K562 (cell line): Measurements from ENCODE around the gene SCAMP5. TPM values are rescaled to one million over a fixed set of nuclear protein-coding genes. Genes with fewer than 3 reads are reported as not detected.

Experiments
- BRF2 ChIP-seq: IDR thresholded peaks from 3 replicates; pipeline ENCODE4 v1.6.1; 2011; ENCODE audit warnings: borderline replicate concordance, mild to moderate bottlenecking; ENCODE audit not compliant: insufficient read length, insufficient read depth
- CREM ChIP-seq: IDR thresholded peaks from 2 replicates; pipeline ENCODE4 v1.6.1; 2014; ENCODE audit warnings: antibody characterized with exemption, low read depth
- DACH1 ChIP-seq: fragments of 450-650 bp; IDR thresholded peaks from 2 replicates; pipeline ENCODE4 v1.6.1; 2018; ENCODE audit not compliant: partially characterized antibody
- HMG20B ChIP-seq: fragments of 250-450 bp; sonication (Bioruptor Pico); IDR thresholded peaks from 2 replicates; pipeline ENCODE4 v1.5.0; 2021; ENCODE audit warnings: mild to moderate bottlenecking
- MXI1 ChIP-seq: IDR thresholded peaks from 2 replicates; pipeline ENCODE4 v1.6.1; 2011; ENCODE audit warnings: low read depth, mild to moderate bottlenecking, improper control_type of control experiment, low read length
- NR1H2 ChIP-seq: sonication (generic); formaldehyde crosslinking; IDR thresholded peaks from 2 replicates; pipeline ENCODE4 v1.4.0; 2020; ENCODE audit warnings: mild to moderate bottlenecking, missing genetic modification reagents
- PBX2 ChIP-seq, 2 experiments: IDR thresholded peaks in 1 of 2; conservative IDR thresholded peaks in 1 of 2; 2 replicates each; pipeline ENCODE4 v1.6.1; 2016; ENCODE audit warnings: low read depth in 2 of 2, mild to moderate bottlenecking in 1 of 2, missing compliant biosample characterization in 1 of 2, missing genetic modification characterization in 1 of 2, moderate library complexity in 1 of 2
- PHB2 ChIP-seq: fragments of 450-650 bp; IDR thresholded peaks from 2 replicates; pipeline ENCODE4 v1.6.1; 2017; ENCODE audit warnings: low read depth
- SRSF3 ChIP-seq: fragments of 200-400 bp; formaldehyde crosslinking; IDR thresholded peaks from 2 replicates; pipeline ENCODE4 v1.6.1; 2016; ENCODE audit warnings: mild to moderate bottlenecking, low read length, moderate library complexity; ENCODE audit not compliant: insufficient read depth
- TSHZ1 ChIP-seq: fragments of 250-450 bp; sonication (Bioruptor Pico); IDR thresholded peaks from 2 replicates; pipeline ENCODE4 v1.4.0; 2020; ENCODE audit warnings: mild to moderate bottlenecking, moderate library complexity
- ZBTB2 ChIP-seq: fragments of 450-650 bp; IDR thresholded peaks from 2 replicates; pipeline ENCODE4 v1.6.1; 2016; ENCODE audit warnings: antibody characterized with exemption
- ZNF175 ChIP-seq: fragments of 200-800 bp; sonication (Bioruptor generic); IDR thresholded peaks from 2 replicates; pipeline ENCODE4 v1.6.1; 2016; ENCODE audit warnings: low read depth, mild to moderate bottlenecking, missing genetic modification characterization, missing compliant biosample characterization
- ZNF280B ChIP-seq: fragments of 250-450 bp; sonication (Bioruptor Pico); IDR thresholded peaks from 2 replicates; pipeline ENCODE4 v1.5.1; 2021; ENCODE audit warnings: mild to moderate bottlenecking
- polyA plus RNA-seq, 8 experiments: library from polyadenylated mRNA; depleted of rRNA in 4 of 8; stranded (reverse) in 5 of 8; unstranded in 3 of 8; fragments of >200 nt; fragmentation: Nextera tagmentation in 2 of 8; fragmentation: Illumina TruSeq in 1 of 8; extraction: Ambion mirVana in 2 of 8; extraction: Trizol in 1 of 8; gene quantifications; 2 replicates each; pipeline versions ENCODE4 v1.2.1 to v1.2.3, GENCODE V29; 2011 to 2014; ENCODE audit warnings: inconsistent platforms in 1 of 8, missing spikeins in 1 of 8
- total RNA-seq, 7 experiments: library from RNA; depleted of rRNA in 6 of 7; stranded (reverse); fragments of >200 nt in 6 of 7; fragmentation: Illumina TruSeq in 2 of 7; extraction: Trizol in 2 of 7; gene quantifications; 2 replicates each; pipeline versions ENCODE4 v1.2.1 to v1.2.3, GENCODE V29; 2011 to 2021; ENCODE audit warnings: low replicate concordance in 1 of 7

SCAMP5 gene
- total and polyA plus RNA-seq, 9 of the 15 experiments (the other 6 are each of a cell fraction or from before 2014, with no cell fraction given), result 0.09 to 0.29 (median 0.19) TPM; not detected in 5

- no peak for TF ChIP-seq ZBTB2
- TF ChIP-seq PBX2 (CRISPR knock-in tag; IDR thresholded peaks at IDR 0.05; ENCODE audit: low read depth), result no peak
- no peak; the same call in 1 of the 2 replicates for TF ChIP-seq PBX2 (tag; conservative IDR thresholded peaks at IDR 0.05; ENCODE audit: low read depth)
- no peak for TF ChIP-seq NR1H2 (CRISPR knock-in tag)
- no peak for TF ChIP-seq ZNF280B (CRISPR knock-in tag)
- TF ChIP-seq HMG20B (CRISPR knock-in tag), result no peak
- no peak; the same call in 1 of the 2 replicates for TF ChIP-seq CREM
- TF ChIP-seq MXI1, result no peak
- TF ChIP-seq SRSF3, result no peak
- no peak for TF ChIP-seq ZNF175 (CRISPR knock-in tag)
- TF ChIP-seq DACH1, result no peak
- TF ChIP-seq BRF2, result no peak
- no peak for TF ChIP-seq TSHZ1 (CRISPR knock-in tag)
- TF ChIP-seq PHB2, result no peak
Measured at GRCh38 chr15:75042730-75043508, 47.6 kb downstream of the SCAMP5 start (continued).
